GM19467 (cell line): ENCODE results near the gene DST.

Experiments used
- ATAC-seq: cut with Tn5 transposase; IDR thresholded peaks from one replicate; pipeline ENCODE4 v1.9.1; 2021; ENCODE audit warnings: mild to moderate bottlenecking, moderate library complexity; ENCODE audit not compliant: unreplicated experiment

The DST gene

GRCh38 chr6:56624728-56625069 lies 18.0 kb downstream of the DST start:
- no peak for ATAC-seq

- no peak for ATAC-seq
Measured at GRCh38 chr6:56624046-56624727, 18.5 kb downstream of the DST start.

GRCh38 chr6:56620229-56620868 lies 22.3 kb downstream of the DST start:
- no peak for ATAC-seq

- ATAC-seq = no peak
Measured at GRCh38 chr6:56618050-56618449, 24.6 kb downstream of the DST start.

- no peak for ATAC-seq
Measured at GRCh38 chr6:56616967-56617366, 25.7 kb downstream of the DST start.

GRCh38 chr6:56613247-56613851 lies 29.3 kb downstream of the DST start:
- ATAC-seq = no peak

- no peak for ATAC-seq
Measured at GRCh38 chr6:56608332-56608731, 34.4 kb downstream of the DST start.

- no peak for ATAC-seq
Measured at GRCh38 chr6:56607111-56607752, 35.5 kb downstream of the DST start.

- ATAC-seq = no peak
Measured at GRCh38 chr6:56605435-56605834, 37.3 kb downstream of the DST start.

- ATAC-seq = no peak
Measured at GRCh38 chr6:56604186-56604585, 38.5 kb downstream of the DST start.

GRCh38 chr6:56601390-56601789 lies 41.3 kb downstream of the DST start:
- ATAC-seq = no peak

- no peak for ATAC-seq
Measured at GRCh38 chr6:56595490-56596122, 47.1 kb downstream of the DST start.

- ATAC-seq = no peak
Measured at GRCh38 chr6:56594699-56595098, 48.0 kb downstream of the DST start.

- ATAC-seq = peak; percentile 96
Measured at GRCh38 chr6:56593801-56594318, 48.8 kb downstream of the DST start.

GRCh38 chr6:56582236-56582635 lies 60.5 kb downstream of the DST start:
- ATAC-seq = no peak

- no peak for ATAC-seq
Measured at GRCh38 chr6:56581296-56581925, 61.3 kb downstream of the DST start.

GRCh38 chr6:56580271-56580670 lies 62.4 kb downstream of the DST start:
- no peak for ATAC-seq

GRCh38 chr6:56579155-56579851 lies 63.4 kb downstream of the DST start:
- no peak for ATAC-seq

GRCh38 chr6:56575736-56576135 lies 67.0 kb downstream of the DST start:
- ATAC-seq = no peak

- no peak for ATAC-seq
Measured at GRCh38 chr6:56574292-56574691, 68.4 kb downstream of the DST start.
